Endothelial cell of umbilical vein (primary cell): ENCODE measurements around the gene TEAD3. TPM values are rescaled to one million over a fixed set of nuclear protein-coding genes. Genes with fewer than 3 reads are reported as not detected.

ENCODE experiments used
- microRNA-seq: library from miRNA; unstranded; fragments of <30 nt; microRNA quantifications from one replicate; pipeline ENCODE4 v1.2.0, GENCODE V29; 2021; ENCODE audit warnings: borderline number of aligned reads, borderline replicate concordance
- polyA plus RNA-seq, 4 experiments: library from polyadenylated mRNA; depleted of rRNA in 3 of 4; stranded (reverse) in 3 of 4; unstranded in 1 of 4; fragments of >200 nt; gene quantifications; 2 replicates each; pipeline versions ENCODE4 v1.2.1 to v1.2.3, GENCODE V29; 2011 to 2012; ENCODE audit warnings: missing spikeins in 1 of 4
- small RNA-seq: library from RNA; depleted of rRNA; stranded (forward); fragments of <200 nt; gene quantifications from one replicate; pipeline ENCODE3, GENCODE V24; 2012; ENCODE audit warnings: low replicate concordance, low read depth; ENCODE audit not compliant: insufficient read depth, insufficient read length
- total RNA-seq: library from RNA; stranded (reverse); gene quantifications from 2 replicates; pipeline ENCODE4 v1.2.3, GENCODE V29; 2021

TEAD3 gene
- total and polyA plus RNA-seq, 2 donors (not counting 3 experiments of a cell fraction or from before 2014, with no cell fraction given): 1.1 to 1.6 TPM

Small RNA genes lying within 50 kb of the gene (microRNA-seq; reads per million reads assigned to microRNA genes)
- gene MIR7111: not detected

Small RNA genes lying within 50 kb of the gene (small RNA-seq; reads per million reads assigned to genes)
- not detected for gene MIR7111

Other genes with a start within 250 kb of the TEAD3 start
- gene ZNF76, start 237.3 kb downstream of the TEAD3 start, total RNA-seq: 26.7 and 34.6 TPM in 2 replicates
- gene ZNF76, start 237.3 kb downstream of the TEAD3 start, polyA plus RNA-seq: 27.9 and 33.3 TPM in 2 replicates
- gene DEF6, start 199.3 kb downstream of the TEAD3 start, total RNA-seq: 0.77 and 1.0 TPM in 2 replicates
- 0.43 and 0.59 TPM in 2 replicates for gene DEF6, start 199.3 kb downstream of the TEAD3 start, polyA plus RNA-seq
- 23.4 and 29.2 TPM in 2 replicates for gene PPARD, start 154.5 kb downstream of the TEAD3 start, total RNA-seq
- gene PPARD, start 154.5 kb downstream of the TEAD3 start, polyA plus RNA-seq: 29.2 and 32.5 TPM in 2 replicates
- 11.0 and 12.7 TPM in 2 replicates for gene FANCE, start 44.7 kb downstream of the TEAD3 start, total RNA-seq
- 9.1 and 9.5 TPM in 2 replicates for gene FANCE, start 44.7 kb downstream of the TEAD3 start, polyA plus RNA-seq
- 1,327 and 1,339 TPM in 2 replicates for gene RPL10A, start 28.7 kb downstream of the TEAD3 start, total RNA-seq
- gene RPL10A, start 28.7 kb downstream of the TEAD3 start, polyA plus RNA-seq: 1,956 and 2,053 TPM in 2 replicates
- gene TULP1, start 15.8 kb upstream of the TEAD3 start, total RNA-seq: not detected in 2 replicates
- gene TULP1, start 15.8 kb upstream of the TEAD3 start, polyA plus RNA-seq: not detected in 2 replicates
- 56.8 and 70.6 TPM in 2 replicates for gene FKBP5, start 191.8 kb upstream of the TEAD3 start, total RNA-seq
- gene FKBP5, start 191.8 kb upstream of the TEAD3 start, polyA plus RNA-seq: 11.4 and 16.7 TPM in 2 replicates
- gene ARMC12, start 240.0 kb upstream of the TEAD3 start, total RNA-seq: 0.90 and 0.91 TPM in 2 replicates
- 1.9 and 2.1 TPM in 2 replicates for gene ARMC12, start 240.0 kb upstream of the TEAD3 start, polyA plus RNA-seq